ENCODE measurements around the gene ISOC2.

DNA sequence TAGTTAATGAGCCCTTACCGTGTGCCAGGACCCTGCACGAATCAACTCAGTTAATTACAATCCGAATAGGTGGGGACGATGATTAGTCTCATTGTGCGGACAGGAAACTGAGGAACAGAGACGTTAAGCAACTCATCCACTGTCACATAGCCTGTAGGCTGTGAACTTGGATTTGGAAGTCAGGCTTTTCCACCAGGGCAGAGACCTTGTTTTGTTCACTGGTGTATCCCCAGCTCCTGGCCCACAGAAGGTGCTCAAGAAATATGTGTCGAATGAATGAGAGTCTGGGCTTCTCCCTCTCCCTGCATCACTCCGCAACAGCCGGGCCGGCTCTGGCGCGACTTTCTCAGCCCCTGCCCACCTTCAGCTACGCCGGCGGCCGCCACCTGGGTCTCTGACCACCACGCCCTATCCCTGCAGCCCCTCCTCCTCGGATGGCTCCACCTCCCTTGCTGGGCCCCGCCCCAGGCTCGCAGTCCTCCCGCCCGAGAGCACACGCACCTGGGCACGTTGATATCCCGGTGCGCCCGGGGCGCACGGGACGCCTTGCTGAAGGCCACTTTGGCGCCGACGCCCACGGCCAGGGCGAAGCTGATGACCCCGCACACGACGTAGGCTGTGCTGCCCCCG, 19.6 kb downstream of the ISOC2 start:
- TF ChIP-seq, protein P1, sequence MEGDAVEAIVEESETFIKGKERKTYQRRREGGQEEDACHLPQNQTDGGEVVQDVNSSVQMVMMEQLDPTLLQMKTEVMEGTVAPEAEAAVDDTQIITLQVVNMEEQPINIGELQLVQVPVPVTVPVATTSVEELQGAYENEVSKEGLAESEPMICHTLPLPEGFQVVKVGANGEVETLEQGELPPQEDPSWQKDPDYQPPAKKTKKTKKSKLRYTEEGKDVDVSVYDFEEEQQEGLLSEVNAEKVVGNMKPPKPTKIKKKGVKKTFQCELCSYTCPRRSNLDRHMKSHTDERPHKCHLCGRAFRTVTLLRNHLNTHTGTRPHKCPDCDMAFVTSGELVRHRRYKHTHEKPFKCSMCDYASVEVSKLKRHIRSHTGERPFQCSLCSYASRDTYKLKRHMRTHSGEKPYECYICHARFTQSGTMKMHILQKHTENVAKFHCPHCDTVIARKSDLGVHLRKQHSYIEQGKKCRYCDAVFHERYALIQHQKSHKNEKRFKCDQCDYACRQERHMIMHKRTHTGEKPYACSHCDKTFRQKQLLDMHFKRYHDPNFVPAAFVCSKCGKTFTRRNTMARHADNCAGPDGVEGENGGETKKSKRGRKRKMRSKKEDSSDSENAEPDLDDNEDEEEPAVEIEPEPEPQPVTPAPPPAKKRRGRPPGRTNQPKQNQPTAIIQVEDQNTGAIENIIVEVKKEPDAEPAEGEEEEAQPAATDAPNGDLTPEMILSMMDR (conservative IDR thresholded peaks at IDR 0.05; ENCODE audit: low read length): no peak
- TF ChIP-seq EZH2phosphoT487 (IDR thresholded peaks at IDR 0.05; ENCODE audit: borderline replicate concordance): no peak
